Prostate gland (tissue), 2 donors: ENCODE data around the gene RSU1. TPM values are rescaled to one million over a fixed set of nuclear protein-coding genes. Genes with fewer than 3 reads are reported as not detected.

Experiments used
- DNase-seq: peaks from one replicate; pipeline ENCODE4 v3.0.0-alpha.2; 2019; ENCODE audit warnings: low spot score
- H3K27ac ChIP-seq, 2 donors: fragments of 200-600 bp; sonication (generic); 2 replicates each; pipeline ENCODE4 v1.5.1; 2017 to 2019
- H3K27me3 ChIP-seq: fragments of 200-600 bp; sonication (generic); replicated peaks from 2 replicates; pipeline ENCODE4 v1.5.1; 2019; ENCODE audit not compliant: insufficient read depth
- H3K36me3 ChIP-seq, 2 donors: fragments of 200-600 bp; sonication (generic); 1 replicate in 1 of 2; 2 replicates in 1 of 2; pipeline versions ENCODE4 v1.5.1 to v1.8.1; 2017 to 2019
- H3K4me1 ChIP-seq: fragments of 200-600 bp; sonication (generic); replicated peaks from 2 replicates; pipeline ENCODE4 v1.5.1; 2019
- H3K4me3 ChIP-seq, 2 donors: fragments of 200-600 bp; sonication (generic); 2 replicates each; pipeline ENCODE4 v1.5.1; 2017 to 2019
- H3K9me3 ChIP-seq: fragments of 200-600 bp; sonication (generic); 2 replicates; pipeline ENCODE4 v1.5.1; 2017
- POLR2A ChIP-seq: fragments of 450-650 bp; IDR thresholded peaks from one replicate; pipeline ENCODE4 v1.6.1; 2016; ENCODE audit warnings: antibody characterized with exemption, mild to moderate bottlenecking
- POLR2AphosphoS5 ChIP-seq: sonication (generic); formaldehyde crosslinking; IDR thresholded peaks from one replicate; pipeline ENCODE4 v1.6.1; 2017; ENCODE audit warnings: antibody characterized with exemption
- WGBS: methylation state at CpG from one replicate; pipeline ENCODE4 v1.1.5; 2018; 5-methylcytosine and 5-hydroxymethylcytosine counted together
- intact Hi-C: fragments of 100-400 bp; cut with DNase I; formaldehyde crosslinking; loops from one replicate; pipeline ENCODE4 v1.14.2; 2022
- total RNA-seq, 2 donors: library from RNA; depleted of rRNA; stranded (reverse); fragments of >200 nt; gene quantifications; one replicate each; pipeline ENCODE4 v1.1.0, GENCODE V29; 2016
- TF ChIP-seq, protein P1 (sequence below), 4 experiments: fragments of 200-600 bp in 2 of 4; fragments of 450-650 bp in 2 of 4; sonication (generic) in 2 of 4; IDR thresholded peaks; 1 replicate in 3 of 4; 2 replicates in 1 of 4; pipeline ENCODE4 v1.5.1; 2016 to 2019; ENCODE audit warnings: antibody characterized with exemption in 4 of 4, mild to moderate bottlenecking in 2 of 4, moderate library complexity in 2 of 4

RSU1 gene
- total RNA-seq, 2 donors from 2014 or later, result 32.2 to 49.3 TPM

DNA sequence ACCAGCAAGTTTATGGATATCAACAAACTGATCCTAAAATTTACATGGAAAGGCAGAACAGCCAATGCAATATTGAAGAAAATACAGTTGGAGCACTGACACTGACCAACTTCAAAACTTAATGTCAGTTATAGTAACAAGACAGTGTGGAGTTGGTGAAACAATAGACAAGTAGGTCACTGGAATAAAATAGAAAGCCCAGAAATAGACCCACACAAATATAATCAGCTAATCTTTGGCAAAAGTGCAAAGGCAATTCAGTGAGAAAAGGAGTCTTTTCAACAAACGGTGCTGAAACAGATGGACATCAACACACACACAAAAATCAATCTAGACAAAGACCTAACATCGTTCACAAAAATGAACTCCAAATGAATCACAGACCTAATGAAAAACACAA, 13.8 kb downstream of the RSU1 start:
- no peaks in the 10 kb centered on the region for H3K27me3 ChIP-seq
- no peak for TF ChIP-seq POLR2A
- TF ChIP-seq POLR2AphosphoS5, result no peak
- TF ChIP-seq, protein P1, sequence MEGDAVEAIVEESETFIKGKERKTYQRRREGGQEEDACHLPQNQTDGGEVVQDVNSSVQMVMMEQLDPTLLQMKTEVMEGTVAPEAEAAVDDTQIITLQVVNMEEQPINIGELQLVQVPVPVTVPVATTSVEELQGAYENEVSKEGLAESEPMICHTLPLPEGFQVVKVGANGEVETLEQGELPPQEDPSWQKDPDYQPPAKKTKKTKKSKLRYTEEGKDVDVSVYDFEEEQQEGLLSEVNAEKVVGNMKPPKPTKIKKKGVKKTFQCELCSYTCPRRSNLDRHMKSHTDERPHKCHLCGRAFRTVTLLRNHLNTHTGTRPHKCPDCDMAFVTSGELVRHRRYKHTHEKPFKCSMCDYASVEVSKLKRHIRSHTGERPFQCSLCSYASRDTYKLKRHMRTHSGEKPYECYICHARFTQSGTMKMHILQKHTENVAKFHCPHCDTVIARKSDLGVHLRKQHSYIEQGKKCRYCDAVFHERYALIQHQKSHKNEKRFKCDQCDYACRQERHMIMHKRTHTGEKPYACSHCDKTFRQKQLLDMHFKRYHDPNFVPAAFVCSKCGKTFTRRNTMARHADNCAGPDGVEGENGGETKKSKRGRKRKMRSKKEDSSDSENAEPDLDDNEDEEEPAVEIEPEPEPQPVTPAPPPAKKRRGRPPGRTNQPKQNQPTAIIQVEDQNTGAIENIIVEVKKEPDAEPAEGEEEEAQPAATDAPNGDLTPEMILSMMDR (IDR thresholded peaks at IDR 0.05), result no peak
- no peaks in the 10 kb centered on the region for H3K9me3 ChIP-seq
- 22% methylated on average over 2 of the region's 2 CpGs for WGBS
- no peak for DNase-seq
- no peak overlapping the region for H3K4me3 ChIP-seq
- no peaks in the 10 kb centered on the region for H3K36me3 ChIP-seq
- no peak overlapping the region for H3K27ac ChIP-seq
- H3K4me1 ChIP-seq, result no peaks in the 10 kb centered on the region
- intact Hi-C loops, result no loop called here

DNA sequence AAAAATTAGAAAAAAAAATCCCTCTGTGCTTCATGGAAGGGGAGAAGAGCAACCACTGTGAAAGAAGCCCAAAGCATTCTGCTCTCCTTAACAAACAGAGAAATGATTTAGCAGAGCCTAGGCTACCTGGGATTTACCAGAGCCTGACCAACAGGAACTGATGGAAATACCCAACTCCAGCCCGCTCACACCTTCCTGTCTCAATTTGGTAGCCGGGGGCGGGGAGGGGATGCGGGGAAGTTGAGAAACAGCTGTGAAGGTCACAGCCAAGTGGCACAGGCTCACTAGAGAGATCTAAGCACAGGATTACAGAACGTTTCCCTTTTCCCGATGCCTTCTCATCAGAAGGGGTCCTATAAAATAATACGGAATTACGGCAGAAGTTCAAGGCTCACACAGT, 17.6 kb downstream of the RSU1 start:
- 73% methylated on average over 8 of the region's 8 CpGs for WGBS

GRCh38 chr10:16798571-16798970, 18.7 kb downstream of the RSU1 start:
- H3K4me1 ChIP-seq, result no peaks in the 10 kb centered on the region
- TF ChIP-seq, protein P1 (IDR thresholded peaks at IDR 0.05), result no peak
- TF ChIP-seq POLR2AphosphoS5 (no peak), POLR2A (no peak)
- H3K4me3 ChIP-seq, result no peak overlapping the region
- H3K9me3 ChIP-seq, result no peaks in the 10 kb centered on the region
- 95% methylated on average over 5 of the region's 5 CpGs for WGBS
- no peaks in the 10 kb centered on the region for H3K36me3 ChIP-seq
- DNase-seq, result no peak
- no peak overlapping the region for H3K27ac ChIP-seq
- no peaks in the 10 kb centered on the region for H3K27me3 ChIP-seq
- intact Hi-C loops, result no loop called here

More for the DNA sequence above, 17.6 kb downstream of the RSU1 start:
- Histone ChIP-seq H3K27ac (no peak overlapping the region), H3K36me3 (no peaks in the 10 kb centered on the region), H3K27me3 (no peaks in the 10 kb centered on the region), H3K9me3 (no peaks in the 10 kb centered on the region), H3K4me3 (no peak overlapping the region), H3K4me1 (no peaks in the 10 kb centered on the region)
- no peak for DNase-seq
- TF ChIP-seq POLR2AphosphoS5, result no peak
- intact Hi-C loops, result no loop called here

DNA sequence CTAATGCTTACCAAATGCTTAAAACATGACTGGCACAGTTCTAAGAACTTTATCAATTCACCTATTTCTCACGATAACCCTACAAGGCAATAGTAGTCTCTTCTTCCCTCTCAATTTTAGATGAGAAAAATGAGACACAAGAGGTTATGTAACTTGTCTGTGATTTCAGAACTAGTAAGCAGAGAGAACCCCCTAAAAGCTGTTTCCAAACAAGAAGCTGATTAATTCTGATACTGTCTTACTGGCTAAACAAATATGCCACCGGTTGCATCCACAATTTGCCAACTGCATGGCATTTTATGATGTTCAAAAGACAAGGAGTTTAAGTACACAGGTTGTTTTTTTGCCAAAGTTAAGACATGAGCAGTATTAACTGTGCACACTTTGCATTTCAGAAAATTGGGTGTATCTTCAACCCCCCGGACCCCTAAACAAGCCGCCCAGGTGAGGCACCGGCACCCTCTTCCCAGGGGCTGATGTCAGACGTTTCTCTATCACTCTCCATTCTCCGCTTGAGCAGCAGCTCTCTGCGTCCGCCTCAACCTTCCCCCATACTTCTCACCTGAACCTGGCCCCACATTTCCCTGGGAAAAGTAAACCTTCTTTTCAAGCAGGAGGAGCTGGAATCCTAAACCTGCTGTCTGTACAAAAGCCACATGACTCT, 21.7 kb downstream of the RSU1 start:
- Histone ChIP-seq H3K4me3 (no peak overlapping the region), H3K9me3 (no peaks in the 10 kb centered on the region), H3K27me3 (no peaks in the 10 kb centered on the region), H3K36me3 (no peaks in the 10 kb centered on the region), H3K27ac (no peak overlapping the region), H3K4me1 (no peaks in the 10 kb centered on the region)
- no peak for TF ChIP-seq POLR2AphosphoS5
- no peak for TF ChIP-seq POLR2A
- TF ChIP-seq, protein P1 (IDR thresholded peaks at IDR 0.05), result no peak
- intact Hi-C loops, result no loop called here
- DNase-seq, result no peak
- WGBS, result 89% methylated on average over 9 of the region's 9 CpGs

GRCh38 chr10:16794005-16794404, 23.2 kb downstream of the RSU1 start:
- 100% methylated on average over 1 of the region's 1 CpG for WGBS
- no peak overlapping the region for H3K4me3 ChIP-seq
- H3K36me3 ChIP-seq, result no peaks in the 10 kb centered on the region
- DNase-seq, result no peak
- no peaks in the 10 kb centered on the region for H3K27me3 ChIP-seq
- no peak for TF ChIP-seq POLR2A
- TF ChIP-seq POLR2AphosphoS5, result no peak
- TF ChIP-seq, protein P1 (IDR thresholded peaks at IDR 0.05), result no peak
- H3K27ac ChIP-seq, result no peak overlapping the region
- intact Hi-C loops, result no loop called here
- no peaks in the 10 kb centered on the region for H3K9me3 ChIP-seq
- H3K4me1 ChIP-seq, result no peaks in the 10 kb centered on the region
